DMS114 treated with DMSO at 0.1 percent for 48 hours (cell line): ENCODE data around the gene PNISR.
"Not testable (repeated sequence)": the region's sequence is repeated elsewhere in the genome, so short reads cannot be mapped to it uniquely, and the experiment has no call there.

ENCODE experiments used
- DNase-seq: peaks from one replicate; lab custom pipeline; 2025; ENCODE audit not compliant: unreplicated experiment; lab: John Stamatoyannopoulos, UW

PNISR gene, protein sequence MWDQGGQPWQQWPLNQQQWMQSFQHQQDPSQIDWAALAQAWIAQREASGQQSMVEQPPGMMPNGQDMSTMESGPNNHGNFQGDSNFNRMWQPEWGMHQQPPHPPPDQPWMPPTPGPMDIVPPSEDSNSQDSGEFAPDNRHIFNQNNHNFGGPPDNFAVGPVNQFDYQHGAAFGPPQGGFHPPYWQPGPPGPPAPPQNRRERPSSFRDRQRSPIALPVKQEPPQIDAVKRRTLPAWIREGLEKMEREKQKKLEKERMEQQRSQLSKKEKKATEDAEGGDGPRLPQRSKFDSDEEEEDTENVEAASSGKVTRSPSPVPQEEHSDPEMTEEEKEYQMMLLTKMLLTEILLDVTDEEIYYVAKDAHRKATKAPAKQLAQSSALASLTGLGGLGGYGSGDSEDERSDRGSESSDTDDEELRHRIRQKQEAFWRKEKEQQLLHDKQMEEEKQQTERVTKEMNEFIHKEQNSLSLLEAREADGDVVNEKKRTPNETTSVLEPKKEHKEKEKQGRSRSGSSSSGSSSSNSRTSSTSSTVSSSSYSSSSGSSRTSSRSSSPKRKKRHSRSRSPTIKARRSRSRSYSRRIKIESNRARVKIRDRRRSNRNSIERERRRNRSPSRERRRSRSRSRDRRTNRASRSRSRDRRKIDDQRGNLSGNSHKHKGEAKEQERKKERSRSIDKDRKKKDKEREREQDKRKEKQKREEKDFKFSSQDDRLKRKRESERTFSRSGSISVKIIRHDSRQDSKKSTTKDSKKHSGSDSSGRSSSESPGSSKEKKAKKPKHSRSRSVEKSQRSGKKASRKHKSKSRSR

DNA sequence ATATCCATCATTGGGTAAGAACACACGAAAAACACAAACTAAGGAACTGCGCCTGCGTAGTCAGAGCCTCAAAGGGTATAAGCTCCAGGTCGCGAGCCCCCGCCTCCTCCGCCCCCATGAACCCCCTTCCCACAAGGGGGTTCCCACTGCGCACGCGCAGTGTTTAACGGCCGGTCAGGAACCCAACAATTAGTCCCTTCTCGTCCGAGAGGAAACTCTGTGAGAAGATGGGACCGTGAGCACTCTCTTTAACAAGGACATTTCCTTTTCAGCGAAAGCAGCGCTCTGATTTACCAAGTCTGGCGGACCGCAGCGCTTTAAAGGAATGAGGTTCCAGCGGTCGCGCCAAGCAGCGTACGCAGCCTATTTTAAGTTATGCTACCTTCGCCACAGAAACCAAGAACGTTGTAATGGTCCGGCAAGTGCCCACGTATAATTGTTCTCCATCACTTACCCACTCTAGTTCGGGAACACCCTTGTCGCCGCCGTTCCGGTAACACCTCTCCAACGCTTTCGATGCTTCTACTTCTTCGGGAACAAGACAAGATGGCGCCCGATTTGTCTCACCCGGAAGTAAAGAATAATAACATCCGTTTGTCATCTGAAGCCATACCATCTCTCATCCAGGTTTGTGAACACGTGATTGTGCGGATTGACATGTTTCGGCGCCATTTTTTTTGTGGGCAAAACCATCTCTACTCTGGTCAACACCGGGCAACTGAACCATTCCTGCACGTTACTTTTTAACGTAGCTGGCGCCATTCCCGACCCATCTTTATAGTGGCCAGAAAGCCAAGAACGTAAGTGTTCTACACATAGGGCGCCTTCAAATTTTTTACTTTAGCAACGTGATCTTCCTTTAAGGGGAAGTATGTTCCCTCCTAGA lies at the start of gene PNISR:
TSS of gene PNISR (minus strand) at position 548 of the 886 bp plus-strand sequence. CDS start 10,649 bp downstream, outside the sequence.
- DNase-seq: peak; percentile 96

DNA sequence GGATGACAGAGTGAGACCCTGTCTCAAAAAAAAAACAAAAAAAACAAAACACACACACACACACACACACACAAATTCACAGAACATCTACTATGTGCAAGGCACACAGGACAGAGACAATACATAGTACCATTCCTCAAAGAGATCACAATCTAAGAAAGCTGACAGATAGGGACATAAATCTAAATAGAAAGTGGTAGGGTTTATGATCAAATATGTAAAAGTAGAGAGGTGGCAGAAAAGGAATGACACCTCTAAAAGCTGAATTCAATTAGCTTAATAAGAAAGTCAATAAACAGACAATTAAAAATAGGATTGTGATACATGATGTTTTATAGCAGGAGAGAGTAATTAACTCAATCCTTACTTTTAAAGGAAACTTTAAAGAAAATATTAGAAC lies 48.6 kb upstream of the PNISR start:
- no peak for DNase-seq

DNA sequence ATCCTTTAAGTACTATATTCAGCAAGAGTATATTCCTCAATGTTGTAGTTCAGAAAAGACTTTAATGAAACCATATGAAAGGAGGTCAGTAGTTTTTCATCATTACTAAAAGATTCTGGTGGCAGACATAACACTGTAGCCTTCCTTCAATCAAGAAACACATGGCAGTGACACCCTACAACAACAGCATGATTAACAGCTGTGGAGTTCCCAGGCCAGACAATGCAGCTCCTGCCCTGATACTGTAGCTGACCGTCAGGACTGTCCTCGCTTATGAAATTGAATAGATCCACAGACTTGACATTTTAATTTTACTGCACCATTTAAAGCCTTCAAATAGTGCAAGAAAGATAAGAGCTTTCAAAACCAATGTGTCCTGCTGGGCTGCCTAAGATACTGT lies 46.5 kb upstream of the PNISR start:
- no peak for DNase-seq

DNA sequence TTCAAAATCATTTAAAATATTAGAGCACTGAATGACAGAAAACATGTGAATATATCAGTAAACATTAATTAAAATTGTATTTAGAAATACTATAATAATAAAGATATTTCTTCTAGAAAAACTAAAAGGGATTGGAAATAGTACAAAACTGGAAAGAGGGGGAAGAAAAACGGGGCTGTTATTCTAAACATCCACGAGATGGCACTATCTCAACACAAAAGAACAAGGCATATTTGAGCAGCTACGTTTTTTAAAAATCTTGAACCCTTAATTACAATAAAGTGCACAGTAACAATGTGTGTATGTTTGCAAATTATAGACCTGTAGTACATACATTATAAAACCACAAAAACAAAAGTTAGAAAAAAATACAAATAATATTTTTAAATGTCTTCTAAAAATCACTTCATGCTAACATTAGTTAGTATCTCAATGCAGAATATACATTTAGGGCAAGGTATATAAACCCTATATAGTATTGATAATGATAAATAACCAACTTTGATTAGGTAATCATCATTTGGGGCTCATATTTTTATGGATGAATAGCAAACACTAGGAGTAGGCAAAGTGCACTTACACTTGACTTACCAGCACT lies 42.5 kb upstream of the PNISR start:
- peak; percentile 32 for DNase-seq

DNA sequence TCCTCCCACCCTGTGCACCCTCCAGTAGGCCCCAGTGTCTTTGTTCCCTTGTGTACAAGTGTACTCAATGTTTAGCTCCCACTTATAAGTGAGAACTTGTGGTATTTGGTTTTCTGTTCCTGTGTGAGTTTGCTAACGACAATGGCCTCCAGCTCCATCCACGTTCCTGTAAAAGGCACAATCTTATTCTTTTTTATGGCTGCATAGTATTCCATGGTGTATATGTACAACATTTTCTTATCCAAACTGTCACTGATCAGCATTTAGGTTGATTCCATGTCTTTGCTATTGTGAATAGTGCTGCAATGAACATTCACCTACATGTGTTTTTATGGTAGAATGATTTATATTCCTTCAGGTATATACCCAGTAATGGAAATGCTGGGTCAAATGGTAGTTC lies 34.0 kb upstream of the PNISR start:
- not testable (repeated sequence) for DNase-seq

DNA sequence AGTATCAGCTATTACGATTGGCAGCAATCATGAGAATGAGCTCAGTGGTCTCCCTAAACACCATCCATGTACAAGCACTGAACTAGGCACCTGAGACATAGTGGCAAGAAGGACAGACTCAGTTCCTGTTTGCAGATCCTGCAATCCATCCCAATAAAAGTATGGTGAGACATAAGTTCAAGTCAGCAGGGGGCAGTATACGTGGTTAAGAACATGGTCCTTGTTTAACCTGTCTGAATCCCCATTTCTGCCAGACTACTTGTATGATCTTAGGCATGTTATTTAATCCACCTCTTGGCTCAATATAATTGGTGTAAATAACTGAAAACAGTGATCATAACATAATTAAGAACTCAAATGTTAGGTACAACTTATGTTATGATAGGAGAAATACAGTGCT lies 33.2 kb upstream of the PNISR start:
- no peak for DNase-seq

DNA sequence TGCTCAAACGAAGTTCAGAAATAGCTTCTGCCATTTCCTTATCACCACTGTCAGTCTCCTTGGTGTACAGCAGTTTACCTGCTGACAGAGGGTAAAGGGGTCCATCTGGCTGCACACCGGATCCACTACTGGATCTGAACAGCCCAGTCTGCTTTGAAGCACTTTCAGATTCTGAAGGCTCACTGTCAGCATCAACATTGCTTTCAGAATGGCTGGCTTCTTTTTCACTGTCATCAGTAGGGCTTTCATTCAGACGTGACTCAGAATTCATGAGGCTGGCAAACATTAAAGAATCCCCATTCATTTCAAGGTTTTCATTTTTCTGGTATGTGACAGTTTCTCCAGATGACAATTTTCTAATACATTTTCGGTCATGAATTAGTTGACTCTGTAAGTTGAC lies 21.0 kb upstream of the PNISR start:
- DNase-seq: no peak

DNA sequence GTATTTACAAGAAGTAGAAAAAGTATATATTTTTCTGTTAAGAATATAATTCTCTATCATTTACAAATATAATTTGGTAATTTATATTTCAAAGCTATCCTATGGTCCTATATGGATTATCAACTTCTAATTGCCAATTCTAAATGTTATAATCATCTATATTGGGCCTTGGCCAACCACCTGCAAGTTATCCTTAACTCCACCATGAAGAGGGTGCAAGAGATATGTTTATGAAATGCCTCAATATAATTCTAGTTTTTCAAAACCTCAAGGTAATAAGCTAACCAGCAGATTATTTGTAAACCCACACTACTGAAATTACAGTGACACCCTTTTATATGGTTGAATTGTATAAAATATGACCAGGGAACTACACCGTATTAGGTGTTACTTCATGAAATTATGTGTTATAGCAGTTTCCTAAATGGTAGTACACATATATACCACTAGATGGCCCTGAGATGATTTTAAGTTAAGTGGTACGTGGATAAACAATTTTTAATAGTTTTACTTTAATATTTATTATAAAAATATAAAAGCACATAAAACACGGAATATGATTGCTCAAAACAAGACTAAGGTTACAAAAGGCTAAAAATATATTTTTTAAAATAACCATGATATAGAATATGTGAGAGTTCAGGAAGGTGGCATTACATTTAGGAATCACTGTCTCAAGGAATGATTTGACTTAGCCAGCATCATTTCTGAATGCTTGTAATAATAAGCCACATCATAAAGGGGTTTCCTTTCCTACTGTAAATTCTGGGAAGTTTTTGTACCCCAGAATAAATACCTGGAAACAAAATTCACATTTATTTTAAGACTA lies 9.8 kb upstream of the PNISR start:
- peak; percentile 51 for DNase-seq

DNA sequence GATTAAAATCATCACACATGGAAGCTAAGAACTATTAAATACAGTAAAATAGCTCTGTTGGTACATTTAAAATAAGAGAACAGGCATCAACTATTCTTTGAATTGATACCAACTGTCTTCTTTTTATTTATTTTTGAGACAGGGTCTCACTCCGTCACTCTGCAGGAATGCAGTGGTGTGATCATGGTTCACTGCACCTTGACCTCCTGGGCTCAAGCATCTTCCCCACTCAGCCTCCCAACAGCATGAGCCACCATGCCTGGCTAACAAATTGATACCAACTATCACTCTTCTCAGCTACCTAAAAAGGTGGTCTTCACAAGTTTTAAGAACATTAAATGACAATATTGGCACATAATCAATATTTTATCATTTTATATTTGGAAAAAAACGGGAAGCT lies 7.8 kb upstream of the PNISR start:
- no peak for DNase-seq

DNA sequence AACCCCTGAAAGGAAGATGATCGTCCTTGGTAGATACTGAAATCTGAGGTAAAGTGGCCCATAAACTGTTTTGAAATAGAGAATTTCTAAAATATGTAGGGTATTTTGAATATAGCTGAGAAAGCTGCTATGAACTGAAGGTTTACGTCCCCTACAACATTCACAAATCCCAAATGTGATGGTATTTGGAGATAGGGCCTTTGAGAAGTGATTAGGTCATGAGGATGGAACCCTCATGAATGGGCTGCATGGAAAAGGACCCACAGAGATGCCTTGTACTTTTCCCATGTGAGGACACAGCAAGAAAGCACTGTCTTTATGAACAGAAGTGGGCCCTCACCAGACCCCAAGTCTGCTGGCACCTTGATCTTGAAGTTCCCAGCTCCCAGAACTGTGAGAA lies 6.8 kb upstream of the PNISR start:
- DNase-seq: no peak

DNA sequence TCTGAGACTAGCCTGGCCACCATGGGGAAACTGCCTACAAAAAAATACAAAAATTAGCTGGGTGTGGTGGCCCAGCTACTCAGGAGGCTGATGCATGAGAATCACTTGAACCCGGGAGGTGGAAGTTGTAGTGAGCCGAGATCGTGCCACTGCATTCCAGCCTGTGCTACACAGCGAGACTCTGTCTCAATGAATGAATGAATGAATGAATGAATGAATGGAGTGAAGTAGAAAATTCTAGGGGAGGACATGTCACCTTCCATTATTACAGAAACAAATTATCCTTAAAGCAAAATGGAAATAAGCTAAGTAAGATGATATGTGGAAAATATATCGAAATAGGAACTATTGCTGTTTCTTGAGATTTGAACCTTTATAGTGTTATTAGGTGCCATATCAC lies 2.9 kb upstream of the PNISR start:
- DNase-seq: no peak

DNA sequence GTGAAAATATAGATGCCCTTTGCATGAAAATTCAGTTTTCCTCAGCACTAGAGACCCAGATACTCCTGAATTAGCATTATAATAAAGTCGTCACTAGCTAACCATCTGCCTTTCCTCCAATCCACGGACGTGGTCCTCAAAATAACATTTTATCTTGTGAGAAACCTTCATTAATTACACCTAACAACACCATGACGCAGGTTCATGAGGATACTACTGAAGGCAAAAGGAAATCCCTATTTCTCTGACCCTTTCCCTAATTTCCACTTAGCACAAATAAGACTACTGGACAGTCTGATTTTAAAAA lies 1.3 kb upstream of the PNISR start:
- no peak for DNase-seq

DNA sequence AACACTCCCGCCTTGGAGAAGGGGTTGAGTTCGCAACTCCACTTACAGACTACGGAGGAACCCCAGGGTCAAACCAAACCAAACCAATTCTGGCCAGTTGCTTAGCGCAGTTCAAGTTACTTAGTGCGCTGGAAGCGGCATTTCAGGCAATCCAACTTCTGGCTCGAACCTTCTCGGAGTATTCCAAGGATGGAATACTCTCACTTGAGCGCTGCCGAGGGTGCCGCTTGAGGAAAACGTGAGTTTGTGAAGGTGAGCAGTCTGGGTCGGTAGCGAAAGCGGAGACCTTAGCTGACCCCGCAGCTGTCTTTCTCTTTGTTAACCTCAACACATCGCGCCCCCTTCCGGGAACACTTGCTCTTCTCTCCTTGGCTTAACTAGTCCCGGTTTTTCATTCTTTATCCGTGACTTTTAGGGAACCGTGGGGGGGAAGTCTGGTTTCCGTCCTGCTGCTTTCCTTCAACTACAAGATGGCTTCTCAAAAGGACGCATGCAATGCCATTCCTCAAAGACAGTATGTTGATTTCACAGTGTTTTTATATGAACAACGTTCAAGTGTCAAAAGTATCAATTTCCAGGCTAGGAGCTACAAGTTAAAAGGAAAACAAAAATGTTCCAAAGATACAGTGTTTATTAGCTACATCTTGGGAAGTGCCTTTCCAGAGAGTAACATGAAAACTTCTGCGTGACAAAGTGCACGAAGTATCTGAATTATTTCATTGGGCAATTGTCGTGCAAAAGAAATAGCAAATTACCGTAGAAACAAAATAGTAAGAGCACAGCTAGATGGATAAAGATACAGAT lies 741 bp upstream of the PNISR start:
- DNase-seq: peak; percentile 76

DNA sequence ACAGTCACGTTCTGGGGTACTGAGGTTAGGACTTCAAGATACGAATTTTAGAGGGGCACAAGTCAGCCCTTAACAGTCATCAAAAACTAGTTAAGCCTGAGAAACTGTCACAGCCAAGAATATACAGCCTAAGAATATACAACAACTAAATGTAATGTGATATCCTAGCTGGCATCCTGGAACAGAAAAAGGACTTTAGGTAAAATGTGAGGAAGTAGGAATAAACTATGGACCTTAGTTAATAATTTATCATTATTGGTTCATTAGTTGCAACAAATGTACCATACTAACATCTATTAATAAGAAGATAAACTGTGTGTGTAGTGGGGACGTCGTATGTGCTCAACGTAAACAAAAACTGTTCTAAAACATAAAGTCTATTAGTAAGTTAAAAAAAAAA lies 1.1 kb downstream of the PNISR start:
- no peak for DNase-seq

DNA sequence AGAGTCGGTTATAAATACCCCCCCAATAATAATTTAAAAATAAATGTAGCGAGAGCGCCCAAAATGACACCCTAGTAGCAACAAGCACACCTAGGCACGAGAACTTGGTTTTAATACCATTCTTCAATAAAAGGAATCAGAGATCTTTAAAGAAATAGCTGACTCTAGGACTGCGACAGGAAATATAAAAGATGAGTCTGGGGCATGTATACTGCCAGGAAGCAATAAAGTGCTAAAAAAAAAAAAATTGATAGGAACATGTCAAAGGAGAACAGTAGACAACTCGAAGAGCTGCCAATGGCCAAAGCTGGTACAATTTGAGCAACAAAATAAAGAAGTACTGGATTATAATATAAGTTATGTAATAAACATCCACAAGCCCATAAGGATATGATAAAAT lies 2.2 kb downstream of the PNISR start:
- DNase-seq: no peak

DNA sequence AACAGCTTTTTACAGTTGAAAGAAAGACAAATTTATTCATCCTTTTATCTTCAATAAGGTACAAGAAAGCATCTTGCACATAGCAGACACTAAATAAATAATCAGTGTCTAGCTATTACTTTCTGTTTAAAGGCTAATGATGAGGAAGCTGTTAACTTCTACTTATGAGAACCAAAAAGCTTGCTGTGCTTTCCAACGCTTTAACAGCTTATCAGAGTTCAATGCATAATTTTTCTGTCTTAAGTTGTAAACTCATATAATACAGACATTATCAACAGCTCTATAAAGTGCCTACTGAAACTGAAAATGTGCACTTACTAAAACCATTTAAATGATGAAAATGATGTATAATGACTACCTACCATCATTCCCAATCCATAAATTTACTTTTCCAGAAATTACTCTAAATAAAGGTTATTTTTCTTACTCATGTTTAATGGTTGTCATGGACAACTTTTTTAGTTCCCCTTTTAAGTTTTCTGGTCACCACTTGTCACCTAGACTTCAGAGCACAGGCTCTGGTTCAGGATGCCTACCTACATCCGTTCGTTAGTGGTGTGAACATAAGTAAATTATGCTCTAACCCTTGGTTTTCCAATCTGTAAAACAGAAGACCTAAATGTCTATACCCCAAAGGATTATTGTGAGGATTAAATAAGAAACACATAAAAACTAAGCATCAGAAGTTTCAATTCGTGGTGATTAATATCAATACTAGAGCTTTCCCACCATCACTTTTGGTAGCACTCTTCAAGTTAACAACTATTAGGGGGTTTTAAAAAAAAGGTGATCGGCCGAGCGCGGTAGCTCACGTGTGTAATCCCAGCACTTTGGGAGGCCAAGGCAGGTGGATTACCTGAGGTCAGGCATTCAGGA lies 8.0 kb downstream of the PNISR start:
- DNase-seq: no peak

DNA sequence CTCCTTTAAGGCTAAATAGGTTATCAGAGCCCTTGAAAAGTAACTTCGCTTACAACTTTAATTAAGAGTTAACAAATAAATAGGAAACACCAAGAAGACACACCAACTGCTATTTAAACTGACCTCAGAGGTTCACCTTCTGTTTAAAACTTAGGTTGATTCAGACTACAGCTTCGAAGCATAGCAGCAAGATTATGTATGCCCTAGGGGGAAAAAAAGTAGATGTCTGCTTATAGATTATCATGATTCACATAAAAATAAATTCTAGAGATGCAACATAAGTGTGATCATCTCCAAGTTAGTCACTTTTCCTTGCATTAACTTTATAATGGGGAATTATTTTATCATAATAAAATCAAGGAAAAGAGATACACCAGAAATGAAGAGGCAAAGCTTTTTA lies 8.9 kb downstream of the PNISR start:
- no peak for DNase-seq

DNA sequence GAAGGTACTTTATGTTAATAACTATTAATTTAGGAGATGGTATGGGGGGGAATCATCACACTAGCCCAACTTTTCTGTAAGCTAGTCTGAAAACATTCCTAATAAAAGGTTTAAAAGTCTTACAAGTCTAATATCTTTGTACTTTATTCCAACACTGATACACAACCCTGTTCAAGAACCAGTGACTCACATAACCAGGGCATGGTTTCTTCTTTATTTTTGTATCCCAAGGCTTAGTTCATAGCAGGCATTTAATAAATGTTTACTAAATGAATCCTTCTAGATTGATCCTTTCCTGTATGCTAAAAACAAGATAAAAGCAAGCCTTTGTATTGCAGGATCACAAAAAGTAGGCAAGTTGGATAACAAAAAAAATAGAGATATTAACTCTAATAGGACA lies 9.7 kb downstream of the PNISR start:
- no peak for DNase-seq

DNA sequence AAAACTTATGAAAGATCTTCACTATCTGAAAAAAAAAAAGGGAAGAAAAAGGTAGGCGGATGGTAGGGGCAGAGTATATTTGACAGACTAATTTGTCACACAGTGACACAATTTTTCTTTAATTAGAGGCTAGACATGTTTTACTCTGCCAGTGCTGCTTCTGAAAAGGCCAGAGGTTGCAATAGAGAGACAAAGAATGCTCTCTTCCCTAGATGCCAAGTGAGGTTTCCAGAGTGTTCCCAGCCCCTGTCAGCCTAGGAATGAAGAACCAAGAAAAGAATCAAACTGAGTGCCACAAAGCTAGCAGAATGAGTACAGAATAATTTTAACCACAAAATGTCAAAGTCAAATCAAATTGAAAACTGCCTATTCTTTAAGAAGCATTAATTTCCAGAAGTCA lies 13.0 kb downstream of the PNISR start:
- DNase-seq: no peak
